GM19397 (cell line): ENCODE results near the gene RBBP8NL.

Experiments
- ATAC-seq: cut with Tn5 transposase; IDR thresholded peaks from one replicate; pipeline ENCODE4 v1.9.1; 2021; ENCODE audit warnings: mild to moderate bottlenecking, moderate library complexity; ENCODE audit not compliant: unreplicated experiment

Gene RBBP8NL

DNA sequence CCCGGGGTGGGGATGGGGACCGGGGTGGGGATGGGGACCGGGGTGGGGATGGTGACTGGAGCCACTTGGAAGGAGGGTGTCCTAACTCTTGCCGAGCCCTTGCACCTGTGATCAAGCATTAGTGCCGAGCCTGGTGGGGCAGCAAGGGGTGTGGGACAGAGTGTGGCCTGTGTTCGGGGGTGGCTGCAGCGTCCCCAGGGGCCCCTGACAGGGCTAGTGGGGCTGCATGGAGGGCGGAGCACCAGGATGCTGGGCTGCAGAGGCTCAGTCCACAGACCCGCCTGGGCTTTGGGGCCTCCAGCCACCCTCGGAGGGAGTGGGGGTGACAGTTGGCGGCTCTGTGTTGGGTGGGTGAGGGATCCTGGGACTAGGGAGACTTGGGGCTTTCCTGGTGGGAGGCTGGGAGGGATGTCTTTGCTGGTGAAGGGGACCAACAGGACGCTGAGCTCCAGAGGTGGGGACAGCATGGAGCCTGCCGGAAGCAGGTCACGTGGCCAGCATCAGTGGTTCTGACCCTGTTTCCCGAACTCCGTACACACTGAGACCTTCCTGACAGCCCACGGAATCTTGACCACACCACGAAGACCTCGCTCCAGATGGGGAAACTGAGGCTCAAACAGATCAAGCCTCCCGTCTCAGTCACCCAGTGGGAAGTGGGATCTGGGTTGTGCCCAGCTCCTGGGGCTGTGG lies 4.6 kb downstream of the RBBP8NL start:
- no peak for ATAC-seq

DNA sequence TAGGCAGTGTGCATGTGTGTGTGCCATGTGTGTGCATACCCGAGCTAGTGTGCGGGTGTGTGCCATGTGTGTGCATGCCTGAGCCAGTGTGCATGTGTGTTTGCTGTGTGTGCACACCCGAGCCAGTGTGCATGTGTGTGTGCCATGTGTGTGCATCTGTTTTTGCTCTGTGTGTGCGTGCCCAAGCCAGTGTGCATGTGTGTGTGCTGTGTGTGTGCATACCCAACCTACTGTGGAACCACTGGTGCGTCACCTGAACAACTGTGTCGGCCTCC lies 5.7 kb downstream of the RBBP8NL start:
- ATAC-seq, result no peak

DNA sequence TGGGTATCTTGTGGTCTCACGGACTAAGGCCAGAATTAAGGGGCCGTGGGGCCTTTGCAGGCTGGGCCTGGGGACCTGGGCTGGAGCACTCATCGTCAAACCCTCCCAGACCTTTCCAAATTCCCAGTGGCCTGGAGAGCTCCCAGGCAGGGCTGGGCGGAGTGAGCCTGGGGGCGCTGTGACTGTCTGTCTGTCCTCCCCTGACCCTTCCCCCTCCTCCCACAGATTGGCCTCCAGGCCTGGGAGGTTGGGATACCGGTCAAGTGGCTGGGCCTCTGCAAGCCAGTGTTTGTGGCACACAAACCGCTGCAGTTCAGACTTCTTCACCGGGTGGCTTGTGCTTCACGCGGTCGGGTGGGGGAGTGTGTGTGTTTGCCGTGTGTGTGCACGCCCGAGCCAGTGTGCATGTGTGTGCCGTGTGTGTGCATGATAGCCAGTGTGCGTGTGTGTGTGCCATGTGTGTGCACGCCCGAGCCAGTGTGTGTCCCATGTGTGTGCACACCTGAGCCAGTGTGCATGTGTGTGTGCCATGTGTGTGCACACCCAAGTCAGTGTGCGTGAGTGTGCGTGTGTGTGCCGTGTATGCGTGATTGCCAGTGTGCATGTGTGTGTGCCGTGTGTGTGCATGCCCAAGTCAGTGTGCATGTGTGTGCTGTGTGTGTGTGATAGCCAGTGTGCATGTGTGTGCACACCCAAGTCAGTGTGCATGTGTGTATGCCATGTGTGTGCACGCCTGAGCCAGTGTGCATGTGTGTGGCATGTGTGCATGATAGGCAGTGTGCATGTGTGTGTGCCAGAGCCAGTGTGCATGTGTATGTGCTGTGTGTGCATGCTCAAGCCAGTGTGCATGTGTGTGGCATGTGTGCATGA lies 6.3 kb downstream of the RBBP8NL start:
- no peak for ATAC-seq

DNA sequence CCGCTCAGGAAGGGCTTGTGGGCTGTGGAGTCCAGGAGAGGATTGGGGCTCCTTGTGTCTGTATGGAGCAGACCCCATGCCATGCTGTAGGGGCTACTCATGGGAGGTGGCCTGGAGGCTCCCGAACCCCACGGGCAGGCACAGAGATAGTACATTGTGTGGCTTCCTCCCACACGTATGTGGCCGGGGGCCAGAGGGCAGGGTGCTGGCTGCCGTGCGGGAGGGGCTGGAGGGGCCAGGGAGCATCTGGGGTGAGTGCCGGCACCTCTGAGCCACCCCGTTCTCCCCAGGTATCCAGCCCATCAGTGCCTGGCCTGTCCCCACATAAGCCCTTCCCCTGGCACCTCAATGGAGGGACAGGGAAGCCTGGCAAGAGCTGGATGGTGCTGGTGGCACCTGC lies 7.6 kb downstream of the RBBP8NL start:
- no peak for ATAC-seq

DNA sequence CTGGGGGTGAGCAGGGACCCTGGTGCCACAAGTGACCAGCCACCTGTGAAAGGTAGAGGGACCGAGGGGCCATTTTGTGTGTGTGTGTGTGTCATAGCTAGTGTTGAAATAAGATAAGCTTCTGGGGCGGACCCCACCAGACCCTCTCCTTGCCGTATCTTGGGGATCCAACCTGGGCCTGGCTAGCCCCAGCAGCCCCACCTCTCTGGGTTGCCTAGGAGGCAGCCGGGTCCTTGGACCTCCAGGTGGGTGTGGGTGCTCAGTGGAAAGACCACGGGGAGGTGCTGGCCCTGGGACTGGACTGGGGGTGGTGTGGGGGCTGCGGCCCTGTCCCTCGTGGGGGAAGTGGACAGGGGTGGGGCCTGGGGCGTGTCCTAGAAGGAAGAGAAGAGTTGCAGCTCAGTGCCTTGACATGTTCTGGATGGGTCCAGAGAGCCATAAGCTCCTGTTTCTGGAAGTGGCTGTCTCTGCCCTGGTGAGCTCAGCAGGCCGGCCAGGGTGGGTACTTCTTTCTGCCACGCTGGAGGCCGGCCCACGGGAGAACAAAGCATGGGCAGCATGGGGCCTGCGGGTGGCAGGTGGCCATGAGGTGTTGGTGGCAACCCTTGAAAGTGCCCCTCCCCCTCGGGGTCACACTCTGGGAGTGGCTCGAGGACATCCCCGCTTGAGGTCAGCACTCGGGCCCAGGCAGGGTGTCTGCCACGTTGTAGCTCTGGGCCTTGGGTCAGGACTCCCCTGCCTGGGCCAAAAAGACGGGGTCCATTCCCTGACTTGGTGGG lies 8.4 kb downstream of the RBBP8NL start:
- no peak for ATAC-seq

GRCh38 chr20:62417981-62418708 lies 9.2 kb downstream of the RBBP8NL start:
- no peak for ATAC-seq

DNA sequence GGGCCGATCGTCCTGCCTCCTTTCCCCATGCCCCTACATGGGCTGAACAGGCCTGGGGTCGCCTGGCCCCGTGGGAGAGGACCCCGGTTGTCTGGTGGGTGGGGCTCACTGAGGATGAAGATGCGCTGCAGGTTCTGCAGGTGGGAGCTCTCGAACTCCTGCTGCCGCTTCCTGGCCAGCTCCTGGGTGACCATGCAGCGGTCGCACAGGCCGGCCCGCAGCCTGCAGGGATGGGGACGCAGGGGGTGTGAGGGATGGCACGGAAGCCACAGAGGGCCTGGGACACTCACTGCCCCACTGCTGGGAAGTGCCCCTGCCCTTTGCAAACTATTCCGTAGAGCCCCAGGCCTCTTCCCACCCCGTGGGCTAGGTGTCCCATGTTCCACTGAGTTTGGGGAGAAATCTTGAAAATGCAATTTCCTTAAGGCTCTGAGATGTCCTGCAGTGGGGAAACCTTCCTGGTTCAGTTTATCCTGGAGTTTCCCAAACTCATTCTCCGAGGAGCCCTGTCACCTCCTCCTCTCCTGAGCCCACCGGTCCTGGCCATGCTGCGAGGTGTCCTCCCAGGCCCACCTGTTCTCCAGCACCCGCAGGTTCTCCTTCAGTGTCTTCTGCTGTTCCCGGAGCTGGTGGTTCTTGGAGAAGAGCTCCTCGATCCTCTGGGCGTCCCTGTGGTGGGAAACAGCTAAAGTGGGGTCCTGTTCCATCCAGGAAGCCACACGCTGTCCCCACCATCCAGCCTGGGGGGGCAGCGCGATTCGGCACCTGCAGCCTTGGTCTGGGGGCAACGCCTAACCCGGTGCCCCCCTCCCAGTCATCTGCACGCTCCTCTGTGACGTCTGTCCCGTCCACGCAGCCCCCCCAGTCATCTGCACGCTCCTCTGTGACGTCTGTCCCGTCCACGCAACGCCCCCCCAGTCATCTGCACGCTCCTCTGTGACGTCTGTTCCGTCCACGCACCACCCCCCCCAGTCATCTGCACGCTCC lies 10.4 kb downstream of the RBBP8NL start:
- ATAC-seq, result no peak

- no peak for ATAC-seq
Observed at GRCh38 chr20:62415354-62416111, 11.8 kb downstream of the RBBP8NL start.

- ATAC-seq, result no peak
Observed at GRCh38 chr20:62413896-62414481, 13.3 kb downstream of the RBBP8NL start.

DNA sequence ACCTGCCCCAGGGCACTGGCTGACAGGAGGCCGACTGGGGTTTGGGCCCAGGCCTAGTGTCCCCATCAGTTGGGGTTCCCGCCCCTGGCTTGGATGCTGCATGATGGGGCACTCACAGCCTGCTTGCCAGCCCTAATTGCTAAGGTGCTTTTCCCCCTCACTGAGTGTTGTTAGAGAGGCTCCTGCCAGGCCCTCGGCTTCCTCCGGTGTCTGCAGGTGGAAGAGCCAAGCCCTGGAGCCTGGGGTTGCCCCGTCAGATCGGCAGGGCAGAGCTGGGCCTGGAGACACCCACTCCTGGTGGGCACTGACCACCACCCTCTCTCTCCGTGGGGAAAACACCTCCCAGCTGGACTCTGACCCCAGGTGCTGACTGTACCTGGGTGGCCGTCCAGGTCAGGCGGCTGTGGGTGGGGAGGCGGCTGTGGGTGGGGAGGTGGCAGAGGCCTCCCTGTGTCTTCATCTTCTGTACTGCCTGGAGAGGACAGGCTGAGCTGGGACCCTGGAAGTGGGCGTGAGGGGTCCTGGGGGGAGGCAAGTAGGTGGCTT lies 14.2 kb downstream of the RBBP8NL start:
- no peak for ATAC-seq

DNA sequence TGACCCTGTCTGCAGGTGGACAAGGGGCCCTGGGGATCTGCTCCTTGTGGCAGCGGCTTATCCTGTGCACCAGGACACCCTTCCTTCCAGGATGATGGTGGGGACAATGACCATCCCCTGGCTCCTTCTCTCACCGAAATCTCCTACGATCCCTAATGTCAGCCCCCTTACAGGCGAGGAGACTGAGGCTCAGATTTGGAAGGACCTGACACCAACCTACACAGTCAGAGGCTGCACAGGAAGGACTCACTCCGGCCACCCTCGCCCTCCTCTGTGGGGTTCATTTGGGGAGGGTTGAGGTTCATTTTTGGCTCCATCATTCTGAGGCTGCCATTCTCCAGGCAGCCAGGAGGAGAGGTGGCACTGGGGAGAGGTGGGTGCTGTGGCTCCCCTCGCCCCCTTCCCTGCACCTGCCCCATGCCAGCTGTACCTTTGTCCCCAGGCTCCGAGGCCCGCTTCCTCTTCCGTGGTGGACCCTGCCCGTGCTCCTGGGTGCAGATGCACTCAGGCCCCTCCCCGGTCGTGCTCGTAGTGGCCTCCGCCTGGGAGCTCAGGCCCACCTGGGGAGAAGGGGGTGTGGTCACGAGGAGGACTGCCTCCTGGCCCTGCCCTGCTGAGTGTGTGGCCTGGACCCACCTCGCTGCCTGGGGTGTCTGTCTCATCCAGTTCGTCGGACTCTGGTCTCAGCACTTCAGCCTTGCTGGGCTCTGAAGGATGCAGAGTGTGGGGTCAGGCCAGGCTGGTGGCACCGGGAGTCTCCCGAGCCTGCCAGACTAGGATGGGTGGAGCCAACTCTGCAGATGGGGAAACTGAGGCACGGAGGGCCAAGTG lies 14.9 kb downstream of the RBBP8NL start:
- no peak for ATAC-seq

DNA sequence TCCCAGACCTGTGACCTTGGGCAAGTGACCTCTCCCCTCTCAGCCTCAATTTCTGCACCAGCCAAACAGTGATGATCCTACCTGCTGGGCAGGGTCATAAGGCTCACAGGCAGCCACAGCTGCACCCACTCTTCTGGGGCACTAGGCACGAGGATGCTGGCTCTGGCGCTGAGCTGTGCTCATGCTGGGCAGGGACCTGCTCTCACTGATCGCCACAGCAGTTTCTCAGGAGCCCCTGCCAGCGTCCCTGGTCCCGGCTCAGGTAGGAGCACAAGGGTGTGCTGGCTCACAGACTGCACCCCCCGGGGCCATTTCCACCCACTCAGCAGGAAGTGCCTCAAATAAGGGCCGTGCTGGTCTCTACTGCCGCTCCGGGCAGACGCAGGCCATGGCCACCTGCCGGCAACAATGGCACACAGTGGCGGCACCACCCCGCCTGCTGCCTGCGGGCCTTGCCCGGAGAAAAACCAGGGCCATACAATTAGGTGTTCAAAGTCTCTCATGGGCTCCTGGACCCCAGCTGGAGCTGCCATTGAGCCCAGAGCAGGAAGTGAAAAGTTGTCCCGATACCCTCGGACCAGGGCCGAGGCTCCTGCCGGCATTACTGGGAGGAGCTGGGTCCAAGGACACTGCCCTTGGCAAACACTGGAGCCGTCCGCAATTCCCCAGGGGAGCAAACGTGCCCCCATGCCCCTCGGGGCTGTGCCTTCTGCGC lies 15.7 kb downstream of the RBBP8NL start:
- no peak for ATAC-seq

DNA sequence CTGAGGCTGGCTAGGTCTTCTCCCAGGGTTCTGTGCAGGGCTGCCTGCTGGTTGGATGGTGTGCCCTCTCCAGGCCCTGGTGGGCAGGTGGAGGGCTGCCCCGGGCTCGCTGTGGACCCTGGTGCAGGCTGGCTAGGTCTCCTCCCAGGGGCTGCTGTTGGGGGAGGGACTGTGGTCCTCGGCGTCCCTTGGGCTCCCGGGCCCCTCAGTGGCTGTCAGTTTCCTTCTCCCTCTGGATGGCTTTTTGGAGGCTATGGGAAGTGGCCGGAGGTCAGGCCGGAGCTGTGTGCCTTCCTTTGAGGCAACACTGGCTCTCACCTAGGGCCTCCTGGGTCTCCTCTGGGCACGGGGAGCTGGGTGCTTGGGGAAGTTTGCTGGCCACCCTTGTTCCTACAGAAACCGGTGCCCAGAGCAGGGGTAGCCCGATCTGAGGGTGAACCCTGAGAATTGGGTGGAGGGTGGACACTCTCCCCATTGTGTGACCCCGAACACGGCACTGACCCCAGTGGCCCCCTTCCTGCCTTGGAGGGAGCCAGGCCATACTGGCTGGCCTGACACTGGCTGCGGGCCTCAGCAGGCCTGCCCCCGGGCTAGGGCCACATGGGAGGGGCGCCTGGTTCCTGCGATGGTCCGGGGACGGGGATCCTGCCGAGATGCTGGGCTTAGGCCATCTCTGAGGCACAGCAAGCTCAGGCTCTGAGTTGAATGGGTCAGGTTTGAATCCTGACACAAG lies 16.4 kb downstream of the RBBP8NL start:
- no peak for ATAC-seq

- no peak for ATAC-seq
Observed at GRCh38 chr20:62409931-62410745, 17.2 kb downstream of the RBBP8NL start.

GRCh38 chr20:62409086-62409853 lies 18.1 kb downstream of the RBBP8NL start:
- no peak for ATAC-seq
